DND-41 (cell line): ENCODE results near the gene PBX4.

Experiments used
- ATAC-seq: fragments of 200-7000 bp; cut with Tn5 transposase; 3 replicates; pipeline ENCODE4 v1.9.1; 2021; ENCODE audit warnings: low read depth; ENCODE audit not compliant: insufficient read depth
- DNase-seq: peaks from one replicate; pipeline ENCODE4 v3.0.0-alpha.2; 2020
- H2AFZ ChIP-seq: 2 replicates; pipeline ENCODE4 v1.6.0; 2012; ENCODE audit warnings: low read depth, low read length
- H3K27ac ChIP-seq: 2 replicates; pipeline ENCODE4 v1.5.1; 2012; ENCODE audit warnings: low read length, inconsistent platforms
- H3K27me3 ChIP-seq: fragments of 200-600 bp; sonication (generic); 2 replicates; pipeline ENCODE4 v1.6.0; 2012; ENCODE audit warnings: low read length, mild to moderate bottlenecking, inconsistent platforms; ENCODE audit not compliant: insufficient read depth, poor library complexity
- H3K36me3 ChIP-seq: 2 replicates; pipeline ENCODE4 v1.5.1; 2012; ENCODE audit warnings: low read length, inconsistent platforms; ENCODE audit not compliant: insufficient read depth
- H3K4me1 ChIP-seq: 2 replicates; pipeline ENCODE4 v1.5.1; 2012; ENCODE audit warnings: mild to moderate bottlenecking, low read length; ENCODE audit not compliant: insufficient read depth
- H3K4me2 ChIP-seq: 2 replicates; pipeline ENCODE4 v1.6.0; 2012; ENCODE audit warnings: mild to moderate bottlenecking, moderate library complexity, low read length, inconsistent platforms; ENCODE audit not compliant: insufficient read depth
- H3K4me3 ChIP-seq, 2 experiments: fragments of 200-600 bp in 1 of 2; shearing (Covaris generic) in 1 of 2; 2 replicates each; pipeline ENCODE4 v1.5.1; 2012 to 2016; ENCODE audit warnings: inconsistent platforms in 2 of 2, low read length in 2 of 2, mild to moderate bottlenecking in 2 of 2, low read depth in 1 of 2, moderate library complexity in 1 of 2
- H3K79me2 ChIP-seq: 2 replicates; pipeline ENCODE4 v1.6.0; 2012; ENCODE audit warnings: low read length, inconsistent platforms; ENCODE audit not compliant: insufficient read depth
- H3K9ac ChIP-seq: 2 replicates; pipeline ENCODE4 v1.6.0; 2012; ENCODE audit warnings: low read depth, mild to moderate bottlenecking, inconsistent platforms, low read length, moderate library complexity
- H3K9me3 ChIP-seq: 2 replicates; pipeline ENCODE4 v1.5.1; 2012; ENCODE audit warnings: low read length, moderate library complexity, mild to moderate bottlenecking, inconsistent platforms; ENCODE audit not compliant: insufficient read depth, severe bottlenecking
- H4K20me1 ChIP-seq: 2 replicates; pipeline ENCODE4 v1.6.0; 2012; ENCODE audit warnings: low read length; ENCODE audit not compliant: insufficient read depth
- EZH2 ChIP-seq: IDR thresholded peaks from 3 replicates; pipeline ENCODE4 v1.6.1; 2012; ENCODE audit warnings: borderline replicate concordance, low read depth, mild to moderate bottlenecking, moderate library complexity, low read length, inconsistent platforms; ENCODE audit not compliant: severe bottlenecking
- TF ChIP-seq, protein P1 (sequence below): IDR thresholded peaks from 2 replicates; pipeline ENCODE4 v1.5.1; 2012; ENCODE audit warnings: borderline replicate concordance, low read length, moderate library complexity, mild to moderate bottlenecking; ENCODE audit not compliant: poor library complexity, severe bottlenecking; ENCODE audit errors: extremely low read depth

The PBX4 gene

DNA sequence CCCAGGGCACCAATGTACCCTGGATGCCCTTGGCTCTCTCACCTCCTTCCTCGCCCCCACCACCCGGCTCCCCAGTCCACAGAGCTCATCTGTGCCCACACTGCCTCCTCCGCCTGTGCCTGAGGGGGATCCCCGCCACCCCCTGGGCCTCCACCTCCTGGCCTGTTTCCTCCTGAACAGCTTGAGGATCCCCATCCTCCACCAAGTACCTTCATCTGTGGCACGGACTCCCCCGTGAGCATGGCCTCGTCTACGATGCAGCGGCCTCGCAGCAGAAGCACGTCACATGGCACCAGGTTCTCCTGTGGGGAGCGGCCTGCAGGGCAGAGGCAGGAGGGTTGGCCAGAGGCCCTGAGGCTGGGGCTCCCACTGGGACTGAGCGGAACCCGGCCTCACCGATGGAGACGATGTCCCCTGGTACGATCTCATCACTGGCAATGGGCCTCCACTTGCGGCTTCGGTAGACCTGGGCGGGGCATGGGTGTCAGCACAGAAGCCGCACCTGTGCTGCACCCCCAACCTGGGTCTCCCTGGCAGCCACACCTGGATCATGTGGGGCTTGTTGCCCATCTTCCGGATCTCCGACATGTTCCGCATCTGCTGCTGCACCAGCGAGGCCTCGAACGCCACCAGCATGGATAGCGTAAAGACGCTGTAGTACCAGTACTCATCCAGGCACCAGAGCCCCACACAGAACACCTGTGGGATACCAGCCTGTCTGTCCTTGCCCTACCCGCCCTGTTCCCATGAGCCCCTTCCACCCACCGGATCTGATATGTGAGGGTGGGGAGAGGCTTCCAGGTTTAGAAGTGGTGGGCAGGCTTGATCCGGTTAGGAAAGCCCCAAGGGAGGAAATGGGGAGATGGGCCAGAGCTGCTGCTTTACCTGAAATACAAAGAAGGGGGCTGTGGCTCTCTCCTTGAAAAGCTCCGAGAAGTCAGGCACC is 38.2 kb upstream of the PBX4 start:
- Histone ChIP-seq H4K20me1 (peaks cover 59% of the 10 kb centered on the region), H3K4me2 (no peak overlapping the region), H3K9me3 (no peaks in the 10 kb centered on the region), H3K36me3 (peaks cover 93% of the 10 kb centered on the region), H3K4me3 (no peak overlapping the region), H3K27me3 (no peaks in the 10 kb centered on the region), H3K27ac (no peak overlapping the region), H3K4me1 (peaks cover 8% of the 10 kb centered on the region), H3K79me2 (peaks cover 41% of the 10 kb centered on the region), H2AFZ (no peak overlapping the region), H3K9ac (no peak overlapping the region)
- no peak for TF ChIP-seq EZH2
- TF ChIP-seq, protein P1, sequence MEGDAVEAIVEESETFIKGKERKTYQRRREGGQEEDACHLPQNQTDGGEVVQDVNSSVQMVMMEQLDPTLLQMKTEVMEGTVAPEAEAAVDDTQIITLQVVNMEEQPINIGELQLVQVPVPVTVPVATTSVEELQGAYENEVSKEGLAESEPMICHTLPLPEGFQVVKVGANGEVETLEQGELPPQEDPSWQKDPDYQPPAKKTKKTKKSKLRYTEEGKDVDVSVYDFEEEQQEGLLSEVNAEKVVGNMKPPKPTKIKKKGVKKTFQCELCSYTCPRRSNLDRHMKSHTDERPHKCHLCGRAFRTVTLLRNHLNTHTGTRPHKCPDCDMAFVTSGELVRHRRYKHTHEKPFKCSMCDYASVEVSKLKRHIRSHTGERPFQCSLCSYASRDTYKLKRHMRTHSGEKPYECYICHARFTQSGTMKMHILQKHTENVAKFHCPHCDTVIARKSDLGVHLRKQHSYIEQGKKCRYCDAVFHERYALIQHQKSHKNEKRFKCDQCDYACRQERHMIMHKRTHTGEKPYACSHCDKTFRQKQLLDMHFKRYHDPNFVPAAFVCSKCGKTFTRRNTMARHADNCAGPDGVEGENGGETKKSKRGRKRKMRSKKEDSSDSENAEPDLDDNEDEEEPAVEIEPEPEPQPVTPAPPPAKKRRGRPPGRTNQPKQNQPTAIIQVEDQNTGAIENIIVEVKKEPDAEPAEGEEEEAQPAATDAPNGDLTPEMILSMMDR: no peak
- ATAC-seq (no peak), DNase-seq (no peak)

DNA sequence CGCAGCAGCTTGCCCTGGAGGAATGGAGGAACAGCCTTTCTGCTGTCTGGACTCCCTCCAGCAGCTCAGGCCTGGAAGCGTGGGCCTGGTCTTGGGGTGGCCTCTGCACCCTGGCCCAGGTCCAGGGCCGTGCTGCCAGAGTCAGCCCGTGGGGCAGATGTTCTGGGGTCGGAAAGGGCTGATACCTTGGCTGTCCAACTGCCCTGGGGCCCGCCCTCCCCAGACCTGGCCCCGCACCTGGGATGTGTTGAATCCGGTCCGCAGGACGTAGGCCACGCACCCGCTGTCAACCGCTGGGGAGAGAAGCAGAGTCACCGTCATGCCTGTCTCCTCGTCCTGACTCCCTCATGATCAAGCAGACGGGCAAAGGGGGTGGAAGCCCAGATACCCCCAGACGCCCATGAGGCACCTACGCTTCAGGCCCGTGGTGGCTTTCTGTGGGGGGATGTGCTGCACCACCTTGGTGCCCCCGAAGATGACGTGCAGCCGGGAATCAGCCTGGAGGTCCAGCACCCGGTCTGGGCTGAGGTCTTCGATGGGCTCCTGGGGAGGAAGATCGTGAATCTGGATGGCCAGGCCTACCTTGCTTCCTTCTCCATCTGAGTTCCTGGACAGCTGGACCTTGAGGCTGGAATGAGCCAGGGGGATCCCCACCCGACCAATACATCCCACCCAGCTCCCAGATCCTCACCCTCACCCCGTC is 37.3 kb upstream of the PBX4 start:
- no peak overlapping the region for H2AFZ ChIP-seq
- no peaks in the 10 kb centered on the region for H3K27me3 ChIP-seq
- no peaks in the 10 kb centered on the region for H3K4me1 ChIP-seq
- DNase-seq (no peak), ATAC-seq (no peak)
- no peak overlapping the region for H3K4me3 ChIP-seq
- no peak overlapping the region for H3K4me2 ChIP-seq
- no peak overlapping the region for H3K9ac ChIP-seq
- no peaks in the 10 kb centered on the region for H3K9me3 ChIP-seq
- H3K36me3 ChIP-seq: peaks cover 94% of the 10 kb centered on the region
- peaks cover 59% of the 10 kb centered on the region for H4K20me1 ChIP-seq
- TF ChIP-seq EZH2: no peak
- TF ChIP-seq, protein P1: no peak
- H3K27ac ChIP-seq: no peak overlapping the region
- H3K79me2 ChIP-seq: peaks cover 32% of the 10 kb centered on the region

DNA sequence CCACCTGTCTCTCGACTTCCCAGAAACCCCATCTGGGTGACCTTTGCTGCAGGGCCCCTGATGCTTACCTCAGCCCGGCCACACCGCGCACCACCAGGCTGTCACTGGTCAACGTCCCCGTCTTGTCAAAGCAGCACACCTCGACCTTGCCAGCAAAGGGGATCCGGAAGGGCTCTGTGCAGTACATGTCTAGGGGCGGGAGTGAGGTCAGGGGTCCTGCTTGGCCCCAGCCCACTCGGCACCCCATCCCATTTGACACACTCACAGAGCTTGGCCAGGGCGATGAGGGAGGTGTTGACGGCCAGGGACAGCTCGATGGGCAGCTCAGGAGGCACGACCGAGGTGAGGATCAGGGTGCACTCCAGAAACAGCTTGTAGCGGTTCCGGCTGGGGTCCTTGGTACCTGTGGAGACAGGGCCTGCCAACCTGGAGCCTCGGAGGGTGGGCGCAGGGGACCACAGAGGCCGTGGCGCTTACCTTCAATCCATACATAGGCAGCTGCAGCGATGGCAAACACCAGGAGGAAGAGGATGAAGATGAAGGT is 36.6 kb upstream of the PBX4 start:
- H3K9ac ChIP-seq: no peak overlapping the region
- H3K9me3 ChIP-seq: no peaks in the 10 kb centered on the region
- H3K36me3 ChIP-seq: peaks cover 99% of the 10 kb centered on the region
- H3K4me1 ChIP-seq: no peaks in the 10 kb centered on the region
- no peak for DNase-seq
- peaks cover 27% of the 10 kb centered on the region for H3K79me2 ChIP-seq
- no peak overlapping the region for H3K4me3 ChIP-seq
- H4K20me1 ChIP-seq: peaks cover 58% of the 10 kb centered on the region
- no peaks in the 10 kb centered on the region for H3K27me3 ChIP-seq
- H2AFZ ChIP-seq: no peak overlapping the region
- no peak for ATAC-seq
- no peak overlapping the region for H3K27ac ChIP-seq
- no peak overlapping the region for H3K4me2 ChIP-seq
- TF ChIP-seq, protein P1: no peak
- TF ChIP-seq EZH2: no peak
